SKM-1 treated with dmso at 0.1 percent for 144 hours (cell line): ENCODE results near the gene CCDC127.
"Not testable (repeated sequence)": the region's sequence is repeated elsewhere in the genome, so short reads cannot be mapped to it uniquely, and the experiment has no call there.

Experiments used
- DNase-seq: peaks from one replicate; lab custom pipeline; 2025; ENCODE audit not compliant: unreplicated experiment; lab: John Stamatoyannopoulos, UW

CCDC127 gene

GRCh38 chr5:174876-175465 is 43.0 kb downstream of the CCDC127 start:
- DNase-seq, result no peak

DNA sequence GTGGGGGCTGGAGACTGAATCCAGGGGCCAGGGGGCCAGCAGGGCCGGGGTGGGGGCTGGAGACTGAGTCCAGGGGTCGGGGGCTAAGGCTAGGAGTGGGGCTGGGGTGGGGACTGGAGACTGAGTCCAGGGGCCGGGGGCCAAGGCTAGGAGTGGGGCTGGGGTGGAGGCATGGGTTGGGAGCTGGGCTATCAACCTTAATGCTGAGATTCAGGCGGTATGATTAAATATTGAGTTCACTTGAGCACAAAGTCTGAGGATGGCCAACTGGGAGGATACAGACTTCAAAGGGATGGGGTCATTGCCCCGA is 43.7 kb downstream of the CCDC127 start:
- no peak for DNase-seq

DNA sequence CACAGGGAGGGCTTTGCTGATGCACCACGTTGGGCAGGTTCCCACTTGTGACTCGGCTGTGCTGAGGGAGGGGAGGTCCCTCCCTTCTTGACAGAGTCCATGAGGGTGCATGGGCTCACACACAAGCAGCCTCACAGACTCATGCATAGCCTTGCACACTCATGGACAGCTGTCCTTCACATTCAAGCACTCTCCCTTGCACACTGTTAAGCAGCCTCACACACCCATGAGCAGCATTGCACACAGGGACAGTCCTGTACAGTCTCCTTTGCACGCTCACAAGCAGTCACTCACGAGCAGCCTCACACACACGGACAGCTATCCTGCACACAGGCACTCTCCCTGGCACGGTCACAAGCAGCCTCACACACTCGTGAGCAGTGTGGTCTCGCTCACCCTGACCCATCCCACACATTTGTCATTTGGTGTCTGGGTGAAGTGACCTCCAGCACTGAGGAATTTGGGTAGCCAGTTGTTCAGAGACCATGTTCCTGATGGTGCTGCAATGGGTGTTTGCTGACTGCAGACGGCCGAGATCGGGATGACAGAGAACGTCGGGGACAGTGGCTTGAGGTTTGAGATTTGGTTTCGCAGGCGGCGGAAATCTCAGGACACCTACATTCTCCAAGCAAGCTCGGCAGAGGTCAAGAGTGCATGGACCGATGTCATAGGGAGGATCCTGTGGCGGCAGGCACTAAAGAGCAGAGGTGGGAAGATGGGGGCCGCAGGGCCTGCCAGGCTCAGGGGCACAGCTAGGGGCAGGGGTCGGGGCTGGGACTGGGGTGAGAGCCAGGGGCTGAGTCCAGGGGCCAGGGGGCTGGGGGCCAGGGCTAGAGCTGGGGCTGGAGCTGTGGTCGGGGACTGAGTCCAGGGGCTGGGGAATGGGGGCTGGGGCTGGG is 44.3 kb downstream of the CCDC127 start:
- DNase-seq, result no peak

- no peak for DNase-seq
Measured at GRCh38 chr5:172841-173251, 45.1 kb downstream of the CCDC127 start.

GRCh38 chr5:172421-172820 is 45.5 kb downstream of the CCDC127 start:
- no peak for DNase-seq

DNA sequence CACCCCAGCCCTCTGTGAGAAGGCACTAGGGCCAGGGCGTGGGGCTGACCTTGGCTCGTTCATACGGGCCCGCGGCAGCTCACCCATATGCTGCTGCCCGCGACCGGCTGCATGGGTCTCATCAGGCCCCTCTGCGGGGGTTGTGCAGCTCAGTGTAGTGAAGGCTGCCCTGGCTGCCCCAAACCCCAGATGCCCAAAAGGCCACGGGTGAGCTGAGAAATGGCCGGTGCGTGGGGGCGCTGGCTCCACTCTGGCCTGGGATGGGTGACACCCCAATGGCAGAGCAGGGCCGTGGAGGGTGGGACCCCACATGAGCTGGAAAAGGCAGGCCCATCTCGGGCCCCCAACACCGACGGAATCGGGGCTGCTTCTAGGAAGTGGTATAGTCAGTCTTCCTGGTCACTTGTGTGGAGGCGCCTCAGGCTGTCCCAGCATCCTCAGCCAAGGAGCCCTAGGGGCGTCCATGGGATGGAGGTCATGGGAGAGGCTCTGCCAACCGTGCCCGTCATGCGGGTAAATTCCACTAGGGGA is 46.1 kb downstream of the CCDC127 start:
- DNase-seq, result no peak

- DNase-seq, result no peak
Measured at GRCh38 chr5:170971-171800, 46.8 kb downstream of the CCDC127 start.

GRCh38 chr5:169728-170094 is 48.2 kb downstream of the CCDC127 start:
- DNase-seq, result no peak

- no peak for DNase-seq
Measured at GRCh38 chr5:169071-169727, 48.8 kb downstream of the CCDC127 start.

DNA sequence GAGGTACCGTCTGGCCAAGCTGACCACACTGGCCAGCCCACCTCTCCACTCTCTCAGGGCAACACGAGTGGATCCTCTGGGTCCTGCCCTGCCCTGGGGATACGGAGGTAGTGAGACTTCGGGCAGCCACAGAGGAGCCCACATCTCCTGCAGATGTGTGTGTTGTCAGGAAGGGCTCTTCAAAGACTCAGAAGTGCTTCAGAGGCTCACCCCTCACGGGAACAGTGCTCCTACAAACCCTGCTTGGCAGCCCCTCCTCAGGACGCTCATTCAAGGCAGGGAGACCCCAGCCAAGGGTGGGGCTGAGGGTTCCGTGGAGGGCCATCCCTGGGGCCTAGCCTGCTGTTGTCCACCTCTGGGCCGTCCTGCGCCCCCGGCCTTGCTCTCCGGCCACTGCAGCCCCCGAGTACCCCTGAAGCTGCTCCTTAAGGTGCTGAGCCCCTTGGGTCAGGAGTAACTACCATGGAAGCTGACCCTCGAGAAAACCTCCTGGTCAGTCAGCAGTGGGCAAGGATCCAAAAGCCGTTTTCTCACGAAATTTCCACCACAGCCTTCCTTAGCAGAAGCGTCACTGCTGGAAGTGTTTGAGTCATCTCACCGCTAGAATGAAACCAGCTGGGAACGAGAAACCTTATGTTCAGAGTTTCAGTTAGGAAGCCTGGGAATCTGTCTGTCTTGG is 49.8 kb downstream of the CCDC127 start:
- no peak for DNase-seq

DNA sequence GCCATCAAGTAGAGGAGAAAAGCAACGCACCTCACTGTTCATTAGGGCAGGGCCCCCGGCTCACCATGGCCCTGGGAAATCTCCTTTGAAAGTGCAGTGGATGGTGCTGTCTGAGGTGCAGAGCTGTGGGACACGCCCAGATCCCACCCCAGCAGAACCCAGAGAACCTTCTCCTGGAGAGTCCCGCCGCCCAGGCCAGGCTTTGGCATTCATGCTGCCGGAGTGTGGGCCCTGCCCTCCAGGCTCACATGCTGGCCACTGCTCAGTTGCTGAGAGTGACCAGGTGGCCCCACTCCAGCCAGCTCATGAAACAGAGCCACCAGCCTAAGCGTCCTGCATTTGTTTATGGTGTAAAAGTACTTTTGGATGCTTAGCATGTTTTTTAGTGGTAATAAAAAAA is 50.4 kb downstream of the CCDC127 start:
- no peak for DNase-seq

DNA sequence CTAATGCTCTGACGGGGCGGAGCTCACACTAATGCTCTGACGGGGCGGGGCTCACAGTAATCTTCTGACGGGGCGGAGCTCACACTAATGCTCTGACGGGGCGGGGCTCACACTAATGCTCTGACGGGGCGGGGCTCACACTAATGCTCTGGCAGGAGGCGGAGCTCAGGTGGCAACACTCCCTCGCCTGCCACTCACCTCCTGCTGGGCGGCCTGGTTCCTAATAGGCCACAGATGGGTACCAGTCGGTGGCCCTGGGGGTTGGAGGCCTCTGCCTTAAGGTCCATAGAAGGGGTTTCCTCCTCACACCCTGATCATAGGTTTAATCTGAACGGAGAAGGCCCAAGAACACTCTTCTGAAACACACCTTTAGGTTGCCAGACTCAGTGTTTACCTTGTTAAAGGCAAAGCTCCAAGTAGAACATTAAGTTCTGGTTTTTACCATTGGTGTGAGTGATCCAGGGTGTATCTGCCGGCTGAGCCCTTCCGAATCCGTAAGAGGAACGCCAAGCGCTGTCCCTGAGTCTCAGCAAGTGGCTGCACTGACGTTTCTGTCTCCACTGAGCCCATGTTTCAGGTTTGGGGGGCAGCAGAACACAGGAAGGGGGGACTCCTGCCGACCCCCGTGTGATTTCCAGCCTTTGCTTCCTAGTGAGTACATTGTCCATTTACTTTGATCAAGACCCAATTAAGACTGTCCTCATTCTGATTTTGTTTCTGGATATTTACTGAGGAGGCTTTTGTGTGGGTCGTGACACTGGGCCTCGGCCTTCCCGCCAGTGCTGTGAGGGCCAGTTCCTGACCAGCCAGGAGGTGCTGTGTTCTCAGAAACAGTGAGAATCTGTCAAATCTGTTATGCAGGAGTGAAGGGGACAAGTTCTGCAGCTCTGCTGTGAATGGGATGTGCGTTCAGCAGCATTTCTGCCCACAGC is 51.2 kb downstream of the CCDC127 start:
- no peak for DNase-seq

GRCh38 chr5:164783-165182 is 53.2 kb downstream of the CCDC127 start:
- DNase-seq, result not testable (repeated sequence)

DNA sequence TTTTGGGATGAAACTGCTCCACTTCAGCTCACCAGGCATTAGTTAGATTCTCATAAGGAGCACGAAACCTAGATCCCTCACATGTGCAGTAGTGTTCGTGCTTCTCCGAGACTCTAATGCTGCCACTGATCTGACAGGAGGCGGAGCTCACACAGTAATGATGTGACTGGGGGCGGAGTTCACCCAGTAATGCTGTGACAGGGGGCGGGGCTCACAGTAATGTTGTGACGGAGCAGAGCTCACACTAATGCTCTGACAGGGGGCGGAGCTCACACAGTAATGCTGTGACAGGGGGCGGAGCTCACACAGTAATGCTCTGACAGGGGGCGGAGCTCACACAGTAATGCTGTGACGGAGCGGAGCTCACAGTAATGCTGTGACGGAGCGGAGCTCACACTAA is 53.7 kb downstream of the CCDC127 start:
- DNase-seq, result no peak

- no peak for DNase-seq
Measured at GRCh38 chr5:163841-164240, 54.1 kb downstream of the CCDC127 start.

- DNase-seq, result no peak
Measured at GRCh38 chr5:163338-163620, 54.7 kb downstream of the CCDC127 start.

DNA sequence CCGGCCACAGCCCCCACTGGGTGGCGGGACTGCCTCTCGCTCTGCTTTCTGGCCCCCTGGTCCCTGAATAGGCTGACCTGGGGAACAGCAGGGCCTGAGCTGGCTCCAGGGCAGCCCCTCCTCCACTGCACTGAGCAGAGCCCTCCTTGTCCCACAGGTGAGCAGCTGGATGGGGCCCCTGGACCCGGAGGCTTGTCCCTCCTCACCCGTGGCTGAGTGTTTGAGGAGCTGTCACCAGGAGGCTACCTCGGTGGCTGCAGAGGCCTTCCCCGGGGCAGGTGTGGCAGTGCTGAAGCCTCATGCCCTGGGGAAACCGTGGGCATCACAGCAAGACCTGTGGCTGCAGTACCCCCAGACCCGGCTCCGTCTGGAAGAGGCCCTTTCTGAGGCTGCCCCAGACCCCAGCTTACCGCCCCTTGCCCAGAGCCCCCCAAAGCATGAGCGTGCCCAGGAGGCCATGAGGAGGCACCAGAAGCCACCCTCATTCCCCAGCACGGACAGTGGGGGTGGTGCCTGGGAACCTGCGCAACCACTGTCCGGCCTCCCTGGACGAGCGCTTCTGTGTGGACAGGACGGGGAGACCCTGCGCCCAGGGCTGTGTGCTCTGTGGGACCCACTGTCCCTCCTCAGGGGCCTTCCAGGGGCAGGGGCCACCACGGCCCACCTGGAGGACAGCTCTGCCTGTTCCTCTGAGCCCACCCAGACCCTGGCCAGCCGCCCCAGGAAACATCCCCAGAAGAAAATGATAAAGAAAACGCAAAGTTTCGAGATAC is 55.2 kb downstream of the CCDC127 start:
- DNase-seq, result no peak

DNA sequence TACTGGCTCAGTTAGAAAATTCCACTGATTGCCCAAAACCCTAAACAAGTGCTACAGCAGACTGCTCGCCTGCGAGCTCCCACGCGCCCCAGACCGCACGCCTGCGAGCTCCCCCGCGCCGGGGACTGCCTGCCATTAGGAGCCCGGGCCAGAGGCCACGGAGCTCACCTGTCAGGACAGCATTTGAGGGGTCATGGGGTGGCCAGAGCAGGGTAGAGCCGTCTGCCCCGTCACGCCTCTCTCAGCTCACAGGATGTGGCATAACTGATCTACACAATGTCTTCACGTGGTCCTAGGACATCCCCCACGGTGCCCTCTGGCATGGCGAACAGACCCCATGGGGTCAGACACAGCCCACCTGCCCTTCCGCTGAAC is 55.8 kb downstream of the CCDC127 start:
- no peak for DNase-seq

GRCh38 chr5:161803-162110 is 56.2 kb downstream of the CCDC127 start:
- DNase-seq, result no peak
